DOHH2 (cell line): ENCODE measurements around the gene SOBP.

ENCODE experiments used
- H3F3A ChIP-seq: fragments of 200-600 bp; sonication (generic), shearing (Covaris generic); 2 replicates; pipeline ENCODE4 v1.6.0; 2016; ENCODE audit warnings: antibody characterized with exemption, mild to moderate bottlenecking; ENCODE audit not compliant: control insufficient read depth, insufficient read depth
- H3K27ac ChIP-seq: fragments of 200-600 bp; sonication (generic); 2 replicates; pipeline ENCODE4 v1.5.1; 2014; ENCODE audit warnings: low read depth, mild to moderate bottlenecking, low read length, moderate library complexity
- H3K27me3 ChIP-seq: fragments of 200-600 bp; sonication (generic); 2 replicates; pipeline ENCODE4 v1.6.1; 2014; ENCODE audit warnings: mild to moderate bottlenecking, low read length, mixed read lengths; ENCODE audit not compliant: control insufficient read depth
- H3K36me3 ChIP-seq: fragments of 200-600 bp; sonication (generic); 2 replicates; pipeline ENCODE4 v1.6.1; 2014; ENCODE audit warnings: mild to moderate bottlenecking, low read length, moderate library complexity, mixed read lengths; ENCODE audit not compliant: control insufficient read depth
- H3K4me1 ChIP-seq: fragments of 200-600 bp; sonication (generic); 2 replicates; pipeline ENCODE4 v1.6.1; 2014; ENCODE audit warnings: mild to moderate bottlenecking, low read length, mixed read lengths; ENCODE audit not compliant: control insufficient read depth
- H3K4me2 ChIP-seq: fragments of 200-600 bp; sonication (generic); 2 replicates; pipeline ENCODE4 v1.6.0; 2014; ENCODE audit warnings: mild to moderate bottlenecking, low read length, moderate library complexity
- H3K4me3 ChIP-seq: fragments of 200-600 bp; sonication (generic); 2 replicates; pipeline ENCODE4 v1.5.1; 2014; ENCODE audit warnings: mild to moderate bottlenecking, low read length, mixed read lengths
- H3K79me2 ChIP-seq: fragments of 200-600 bp; sonication (generic); 2 replicates; pipeline ENCODE4 v1.6.1; 2014; ENCODE audit warnings: mild to moderate bottlenecking, low read length, mixed read lengths; ENCODE audit not compliant: control insufficient read depth
- H3K9me2 ChIP-seq: fragments of 200-600 bp; sonication (generic); replicated peaks from 2 replicates; pipeline ENCODE4 v1.6.1; 2014; ENCODE audit warnings: mild to moderate bottlenecking, low read length, mixed read lengths; ENCODE audit not compliant: control insufficient read depth
- H3K9me3 ChIP-seq: fragments of 200-600 bp; sonication (generic); 2 replicates; pipeline ENCODE4 v1.6.1; 2014; ENCODE audit warnings: antibody characterized with exemption, low read length, mixed read lengths; ENCODE audit not compliant: control insufficient read depth, insufficient read depth
- H4K20me1 ChIP-seq: fragments of 200-600 bp; sonication (generic); 2 replicates; pipeline ENCODE4 v1.6.0; 2014; ENCODE audit warnings: low read depth, mild to moderate bottlenecking, antibody characterized with exemption, low read length, moderate library complexity; ENCODE audit not compliant: control insufficient read depth, insufficient read depth
- EZH2phosphoT487 ChIP-seq: fragments of 200-600 bp; sonication (generic); IDR thresholded peaks from 2 replicates; pipeline ENCODE4 v1.6.1; 2017; ENCODE audit warnings: borderline replicate concordance, mild to moderate bottlenecking, antibody characterized with exemption, low read length, moderate library complexity, mixed read lengths
- TF ChIP-seq, protein P1 (sequence below): fragments of 200-600 bp; sonication (generic); IDR thresholded peaks from one replicate; pipeline ENCODE4 v1.5.1; 2014; ENCODE audit warnings: antibody characterized with exemption, mild to moderate bottlenecking, low read depth, low read length; ENCODE audit not compliant: poor library complexity, severe bottlenecking

Gene SOBP

DNA sequence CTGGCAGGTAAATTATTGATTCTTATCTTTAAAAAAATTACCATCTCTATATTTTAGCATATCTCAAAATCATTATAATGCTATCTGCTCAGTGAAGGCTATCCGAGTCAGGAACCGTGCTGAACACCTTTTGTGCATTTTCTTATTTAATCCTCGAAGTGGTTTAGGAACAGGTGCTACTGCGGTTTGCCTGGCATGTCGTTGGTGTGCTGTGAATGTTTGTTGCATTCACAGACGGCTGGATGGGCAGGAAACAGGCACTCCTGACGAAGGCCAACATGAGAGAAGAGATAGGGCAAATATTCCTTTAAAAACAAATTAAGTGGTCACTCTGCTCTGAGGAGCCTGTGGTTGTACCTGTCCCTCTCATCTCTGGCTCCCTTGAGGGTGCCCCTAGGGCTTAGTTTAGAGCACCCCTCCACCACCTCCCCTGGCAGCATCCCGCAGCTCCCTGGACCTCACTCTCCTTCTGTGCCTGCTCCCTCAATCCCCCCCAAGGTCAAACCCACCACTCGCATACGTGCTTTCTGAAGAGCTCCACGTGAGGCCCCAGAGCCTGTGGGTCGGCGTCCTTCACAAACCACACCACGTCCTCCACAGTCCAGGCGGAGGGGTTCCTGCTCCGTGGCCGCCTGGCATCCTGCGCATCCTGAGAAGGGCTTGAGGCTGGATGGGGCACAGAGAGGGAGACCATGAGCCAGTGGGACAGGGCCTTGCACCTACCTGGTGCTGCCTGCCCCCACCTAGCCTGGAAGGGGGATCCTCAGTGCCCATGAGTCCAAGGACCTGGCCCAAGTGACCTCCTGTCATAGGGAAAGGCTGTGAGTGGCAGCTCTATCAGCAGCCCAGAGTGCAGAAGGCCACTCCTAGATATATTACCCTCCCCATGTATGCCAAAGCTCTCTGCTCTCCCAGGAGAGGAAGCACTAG is 217.7 kb downstream of the SOBP start:
- no peak for TF ChIP-seq EZH2phosphoT487
- TF ChIP-seq, protein P1, sequence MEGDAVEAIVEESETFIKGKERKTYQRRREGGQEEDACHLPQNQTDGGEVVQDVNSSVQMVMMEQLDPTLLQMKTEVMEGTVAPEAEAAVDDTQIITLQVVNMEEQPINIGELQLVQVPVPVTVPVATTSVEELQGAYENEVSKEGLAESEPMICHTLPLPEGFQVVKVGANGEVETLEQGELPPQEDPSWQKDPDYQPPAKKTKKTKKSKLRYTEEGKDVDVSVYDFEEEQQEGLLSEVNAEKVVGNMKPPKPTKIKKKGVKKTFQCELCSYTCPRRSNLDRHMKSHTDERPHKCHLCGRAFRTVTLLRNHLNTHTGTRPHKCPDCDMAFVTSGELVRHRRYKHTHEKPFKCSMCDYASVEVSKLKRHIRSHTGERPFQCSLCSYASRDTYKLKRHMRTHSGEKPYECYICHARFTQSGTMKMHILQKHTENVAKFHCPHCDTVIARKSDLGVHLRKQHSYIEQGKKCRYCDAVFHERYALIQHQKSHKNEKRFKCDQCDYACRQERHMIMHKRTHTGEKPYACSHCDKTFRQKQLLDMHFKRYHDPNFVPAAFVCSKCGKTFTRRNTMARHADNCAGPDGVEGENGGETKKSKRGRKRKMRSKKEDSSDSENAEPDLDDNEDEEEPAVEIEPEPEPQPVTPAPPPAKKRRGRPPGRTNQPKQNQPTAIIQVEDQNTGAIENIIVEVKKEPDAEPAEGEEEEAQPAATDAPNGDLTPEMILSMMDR: no peak
- Histone ChIP-seq H3K36me3 (no peaks in the 10 kb centered on the region), H3K9me2 (no peaks in the 10 kb centered on the region), H3K9me3 (no peaks in the 10 kb centered on the region), H3K27ac (no peak overlapping the region), H3F3A (no peaks in the 10 kb centered on the region), H3K27me3 (no peaks in the 10 kb centered on the region), H3K79me2 (no peaks in the 10 kb centered on the region), H3K4me2 (no peak overlapping the region), H4K20me1 (no peaks in the 10 kb centered on the region), H3K4me1 (peaks cover 9% of the 10 kb centered on the region), H3K4me3 (no peak overlapping the region)

DNA sequence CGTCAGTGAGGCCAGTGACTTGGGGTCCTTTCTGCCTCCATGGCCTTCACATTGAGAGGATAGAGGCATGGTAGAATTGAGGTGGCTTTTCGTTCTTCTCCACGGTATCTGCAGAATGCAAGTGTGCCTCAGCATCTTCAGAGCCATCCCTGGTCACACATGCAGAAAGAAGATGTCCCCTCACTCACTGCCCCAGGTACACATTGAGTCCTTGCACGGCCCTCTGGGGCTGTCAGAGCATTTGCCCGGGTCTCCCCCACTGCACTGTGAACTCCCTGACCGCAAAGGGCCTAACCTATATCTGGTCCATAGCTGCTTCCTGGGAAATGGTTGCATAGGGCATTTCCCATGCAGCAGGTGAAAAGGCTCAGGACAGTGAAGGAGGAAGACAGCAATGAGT is 218.5 kb downstream of the SOBP start:
- Histone ChIP-seq H3K9me2 (no peaks in the 10 kb centered on the region), H3K9me3 (no peaks in the 10 kb centered on the region), H3K36me3 (no peaks in the 10 kb centered on the region), H4K20me1 (no peaks in the 10 kb centered on the region), H3F3A (no peaks in the 10 kb centered on the region), H3K4me3 (no peak overlapping the region), H3K27ac (no peak overlapping the region), H3K79me2 (no peaks in the 10 kb centered on the region), H3K4me2 (no peak overlapping the region), H3K27me3 (no peaks in the 10 kb centered on the region), H3K4me1 (peaks cover 17% of the 10 kb centered on the region)
- TF ChIP-seq, protein P1: no peak
- no peak for TF ChIP-seq EZH2phosphoT487

DNA sequence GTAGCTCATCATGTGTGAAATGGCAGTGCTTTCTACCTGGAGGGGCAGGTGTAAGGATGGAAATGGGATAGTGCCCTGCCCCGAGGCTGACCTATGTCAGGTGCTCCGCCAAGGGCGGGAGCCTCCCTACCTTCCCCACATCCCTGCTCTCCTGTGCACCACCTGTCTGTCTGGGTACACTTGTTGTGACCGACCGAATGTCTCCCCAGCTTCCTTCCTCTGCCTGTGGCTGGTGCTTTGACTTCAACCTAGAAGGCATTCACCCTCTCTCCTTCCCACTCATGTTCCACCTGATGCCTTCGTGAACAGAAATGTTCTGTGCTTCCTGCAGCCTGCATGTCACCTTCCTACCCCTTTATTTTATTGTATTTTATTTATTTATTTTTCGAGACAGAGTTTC is 219.4 kb downstream of the SOBP start:
- no peak overlapping the region for H3K4me3 ChIP-seq
- no peaks in the 10 kb centered on the region for H3K9me3 ChIP-seq
- H3K4me1 ChIP-seq: peaks cover 24% of the 10 kb centered on the region
- no peak overlapping the region for H3K27ac ChIP-seq
- H3K36me3 ChIP-seq: no peaks in the 10 kb centered on the region
- no peaks in the 10 kb centered on the region for H4K20me1 ChIP-seq
- H3K79me2 ChIP-seq: no peaks in the 10 kb centered on the region
- no peaks in the 10 kb centered on the region for H3F3A ChIP-seq
- no peak overlapping the region for H3K4me2 ChIP-seq
- H3K9me2 ChIP-seq: no peaks in the 10 kb centered on the region
- no peaks in the 10 kb centered on the region for H3K27me3 ChIP-seq
- TF ChIP-seq, protein P1: no peak
- no peak for TF ChIP-seq EZH2phosphoT487
